ENCODE data around the gene LSR. TPM values are rescaled to one million over a fixed set of nuclear protein-coding genes. Genes with fewer than 3 reads are reported as not detected.

Gene LSR
- total and polyA plus RNA-seq, 2 of the 4 experiments (the other 2 are of a cell fraction): 0.18 to 0.44 TPM

GRCh38 chr19:35216016-35216832, 32.6 kb upstream of the LSR start:
- Histone ChIP-seq H3K4me2 (ENCODE audit: low read depth, low read length) (no peak overlapping the region), H3K4ac (ENCODE audit: low read depth, low read length) (no peak overlapping the region), H2AFZ (replicated peaks; ENCODE audit: low read length, poor library complexity) (no peak overlapping the region), H4K91ac (ENCODE audit: insufficient read depth, low read depth, low read length) (no peak overlapping the region), H3K27ac (ENCODE audit: insufficient read depth, low read length) (no peak overlapping the region), H3K9me1 (ENCODE audit: insufficient read depth, low read length) (no peaks in the 10 kb centered on the region), H3K4me3 (ENCODE audit: insufficient read depth, low read depth, low read length) (no peak overlapping the region), H3K27me3 (ENCODE audit: control insufficient read depth, insufficient read depth, low read length) (no peaks in the 10 kb centered on the region; the same call in 1 of the 2 replicates), H2AK9ac (replicated peaks; ENCODE audit: low read depth, low read length, poor library complexity) (no peak overlapping the region), H2AK5ac (ENCODE audit: low read depth, low read length) (no peak overlapping the region), H2BK5ac (ENCODE audit: low read depth, low read length, poor library complexity, severe bottlenecking) (no peak overlapping the region), H3K18ac (ENCODE audit: low read depth, low read length) (no peak overlapping the region), H2BK15ac (ENCODE audit: low read depth, low read length) (no peak overlapping the region), H2BK20ac (ENCODE audit: low read depth, low read length) (no peak overlapping the region), H3K79me1 (ENCODE audit: low read depth in 1 of 2, low read length in 2 of 2) (no peaks in the 10 kb centered on the region), H3K9me3 (ENCODE audit: control insufficient read depth, insufficient read depth, low read length) (peaks cover 3% of the 10 kb centered on the region; the same call in 1 of the 2 replicates), H4K20me1 (ENCODE audit: insufficient read depth, low read length) (no peaks in the 10 kb centered on the region), H3K56ac (ENCODE audit: extremely low read depth, insufficient read depth, low read length) (no peak overlapping the region), H3K4me1 (ENCODE audit: control insufficient read depth, insufficient read depth, low read length) (no peaks in the 10 kb centered on the region), H4K8ac (ENCODE audit: low read depth in 2 of 2, low read length in 2 of 2) (no peak overlapping the region), H4K5ac (ENCODE audit: low read depth, low read length) (no peak overlapping the region), H3K14ac (replicated peaks; ENCODE audit: low read depth, low read length) (no peak overlapping the region), H3K9ac (ENCODE audit: low read depth, low read length) (no peak overlapping the region), H3K36me3 (ENCODE audit: control insufficient read depth, insufficient read depth, low read length) (no peaks in the 10 kb centered on the region), H3K23ac (ENCODE audit: low read depth, low read length) (no peak overlapping the region), H2BK120ac (ENCODE audit: low read depth, low read length) (no peak overlapping the region)
- DNase-seq (no peak), ATAC-seq (ENCODE audit: low read depth) (no peak)
- CTCF ChIA-PET: no interaction called here
- WGBS, 2 experiments (ENCODE audit: extremely low coverage in 2 of 2, insufficient read length in 1 of 2): 56% methylated on average over 3 of the region's 8 CpGs; no CpG with 5 or more reads in 1 of the 2 experiments
- no TSS peak for BruUV-seq (replicated peaks)
- in situ Hi-C loops (cut with MboI; ENCODE audit: low sequenced_read_pairs): no loop called here
- dilution Hi-C loops (cut with HindIII; ENCODE audit: low sequenced_read_pairs, unreplicated experiment): no loop called here
- intact Hi-C loops (cut with micrococcal nuclease): no loop called here
- POLR2A ChIA-PET (ENCODE audit: unreplicated experiment): no interaction called here
- TF ChIP-seq, protein P1, sequence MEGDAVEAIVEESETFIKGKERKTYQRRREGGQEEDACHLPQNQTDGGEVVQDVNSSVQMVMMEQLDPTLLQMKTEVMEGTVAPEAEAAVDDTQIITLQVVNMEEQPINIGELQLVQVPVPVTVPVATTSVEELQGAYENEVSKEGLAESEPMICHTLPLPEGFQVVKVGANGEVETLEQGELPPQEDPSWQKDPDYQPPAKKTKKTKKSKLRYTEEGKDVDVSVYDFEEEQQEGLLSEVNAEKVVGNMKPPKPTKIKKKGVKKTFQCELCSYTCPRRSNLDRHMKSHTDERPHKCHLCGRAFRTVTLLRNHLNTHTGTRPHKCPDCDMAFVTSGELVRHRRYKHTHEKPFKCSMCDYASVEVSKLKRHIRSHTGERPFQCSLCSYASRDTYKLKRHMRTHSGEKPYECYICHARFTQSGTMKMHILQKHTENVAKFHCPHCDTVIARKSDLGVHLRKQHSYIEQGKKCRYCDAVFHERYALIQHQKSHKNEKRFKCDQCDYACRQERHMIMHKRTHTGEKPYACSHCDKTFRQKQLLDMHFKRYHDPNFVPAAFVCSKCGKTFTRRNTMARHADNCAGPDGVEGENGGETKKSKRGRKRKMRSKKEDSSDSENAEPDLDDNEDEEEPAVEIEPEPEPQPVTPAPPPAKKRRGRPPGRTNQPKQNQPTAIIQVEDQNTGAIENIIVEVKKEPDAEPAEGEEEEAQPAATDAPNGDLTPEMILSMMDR (conservative IDR thresholded peaks at IDR 0.05; ENCODE audit: low read depth, low read length): no peak
- no peak for TF ChIP-seq MXI1 (IDR thresholded peaks at IDR 0.05; ENCODE audit: borderline replicate concordance, low read depth, low read length)
- no peak for TF ChIP-seq RCOR1 (IDR thresholded peaks at IDR 0.05; ENCODE audit: insufficient replicate concordance, low read length)
- TF ChIP-seq FOS (IDR thresholded peaks at IDR 0.05; ENCODE audit: low read depth, low read length): no peak
- no peak for TF ChIP-seq CHD1 (IDR thresholded peaks at IDR 0.05; ENCODE audit: low read depth, low read length)
- TF ChIP-seq SMC3 (IDR thresholded peaks at IDR 0.05; ENCODE audit: low read depth, low read length): no peak
- TF ChIP-seq NFE2L2 (IDR thresholded peaks at IDR 0.05; ENCODE audit: low read depth, low read length): no peak
- TF ChIP-seq RAD21 (IDR thresholded peaks at IDR 0.05; ENCODE audit: low read length): no peak
- TF ChIP-seq RFX5 (IDR thresholded peaks at IDR 0.05; ENCODE audit: low read depth, low read length): no peak
- TF ChIP-seq, protein P2, sequence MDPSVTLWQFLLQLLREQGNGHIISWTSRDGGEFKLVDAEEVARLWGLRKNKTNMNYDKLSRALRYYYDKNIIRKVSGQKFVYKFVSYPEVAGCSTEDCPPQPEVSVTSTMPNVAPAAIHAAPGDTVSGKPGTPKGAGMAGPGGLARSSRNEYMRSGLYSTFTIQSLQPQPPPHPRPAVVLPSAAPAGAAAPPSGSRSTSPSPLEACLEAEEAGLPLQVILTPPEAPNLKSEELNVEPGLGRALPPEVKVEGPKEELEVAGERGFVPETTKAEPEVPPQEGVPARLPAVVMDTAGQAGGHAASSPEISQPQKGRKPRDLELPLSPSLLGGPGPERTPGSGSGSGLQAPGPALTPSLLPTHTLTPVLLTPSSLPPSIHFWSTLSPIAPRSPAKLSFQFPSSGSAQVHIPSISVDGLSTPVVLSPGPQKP (IDR thresholded peaks at IDR 0.05; ENCODE audit: borderline replicate concordance, low read depth, low read length): no peak
- TF ChIP-seq, protein P3, sequence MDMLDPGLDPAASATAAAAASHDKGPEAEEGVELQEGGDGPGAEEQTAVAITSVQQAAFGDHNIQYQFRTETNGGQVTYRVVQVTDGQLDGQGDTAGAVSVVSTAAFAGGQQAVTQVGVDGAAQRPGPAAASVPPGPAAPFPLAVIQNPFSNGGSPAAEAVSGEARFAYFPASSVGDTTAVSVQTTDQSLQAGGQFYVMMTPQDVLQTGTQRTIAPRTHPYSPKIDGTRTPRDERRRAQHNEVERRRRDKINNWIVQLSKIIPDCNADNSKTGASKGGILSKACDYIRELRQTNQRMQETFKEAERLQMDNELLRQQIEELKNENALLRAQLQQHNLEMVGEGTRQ (IDR thresholded peaks at IDR 0.05; ENCODE audit: low read depth, low read length): no peak
- TF ChIP-seq MAZ (IDR thresholded peaks at IDR 0.05; ENCODE audit: borderline replicate concordance, low read depth, low read length): no peak
- TF ChIP-seq BHLHE40 (IDR thresholded peaks at IDR 0.05; ENCODE audit: low read depth, low read length): no peak
- no peak for TF ChIP-seq POLR2A (IDR thresholded peaks at IDR 0.05; ENCODE audit: low read depth, low read length)
- no peak for TF ChIP-seq MAFK (IDR thresholded peaks at IDR 0.05; ENCODE audit: low read depth, low read length)

Measured in IMR-90 (cell line).